Esophagus squamous epithelium (tissue), 5 donors: ENCODE measurements around the gene SNAPC4. TPM values are rescaled to one million over a fixed set of nuclear protein-coding genes. Genes with fewer than 3 reads are reported as not detected.

Experiments
- DNase-seq: peaks from one replicate; lab custom pipeline; 2025; lab: John Stamatoyannopoulos, UW
- H3K27ac ChIP-seq, 4 donors: fragments of 200-600 bp; sonication (generic); one replicate each; pipeline ENCODE4 v1.5.1; 2016 to 2019; ENCODE audit warnings: mild to moderate bottlenecking in 1 of 4
- H3K27me3 ChIP-seq, 4 donors: fragments of 200-600 bp; sonication (generic); 1 replicate in 3 of 4; 2 replicates in 1 of 4; pipeline versions ENCODE4 v1.5.1 to v1.6.0; 2017 to 2021; ENCODE audit warnings: antibody characterized with exemption in 1 of 4
- H3K36me3 ChIP-seq, 3 donors: fragments of 200-600 bp; sonication (generic); one replicate each; pipeline ENCODE4 v1.5.1; 2016 to 2019
- H3K4me1 ChIP-seq, 3 donors: fragments of 200-600 bp; sonication (generic); one replicate each; pipeline ENCODE4 v1.5.1; 2017 to 2019
- H3K4me3 ChIP-seq, 4 donors: fragments of 200-600 bp; sonication (generic); 1 replicate in 3 of 4; 2 replicates in 1 of 4; pipeline ENCODE4 v1.5.1; 2016 to 2019; ENCODE audit warnings: mild to moderate bottlenecking in 2 of 4, moderate library complexity in 1 of 4
- H3K9me3 ChIP-seq, 3 donors: fragments of 200-600 bp; sonication (generic); one replicate each; pipeline ENCODE4 v1.5.1; 2016 to 2019
- CTCF ChIP-seq, 6 experiments: fragments of 450-650 bp in 4 of 6; fragments of 200-600 bp in 2 of 6; sonication (generic) in 2 of 6; IDR thresholded peaks; one replicate each; pipeline ENCODE4 v1.5.1; 2016 to 2019; ENCODE audit warnings: antibody characterized with exemption in 6 of 6, mild to moderate bottlenecking in 4 of 6, moderate library complexity in 4 of 6
- POLR2A ChIP-seq, 4 donors: fragments of 450-650 bp; IDR thresholded peaks; one replicate each; pipeline ENCODE4 v1.6.1; 2017; ENCODE audit warnings: antibody characterized with exemption in 4 of 4, mild to moderate bottlenecking in 4 of 4, moderate library complexity in 3 of 4
- WGBS, 2 donors: methylation state at CpG; one replicate each; pipeline ENCODE4 v1.1.5; 2018; 5-methylcytosine and 5-hydroxymethylcytosine counted together
- intact Hi-C: fragments of 100-400 bp; cut with DNase I; formaldehyde crosslinking; loops from one replicate; pipeline ENCODE4 v1.15.0; 2022
- total RNA-seq, 4 donors: library from RNA; depleted of rRNA; stranded (reverse); fragments of >200 nt; gene quantifications; one replicate each; pipeline ENCODE4 v1.1.0, GENCODE V29; 2016
- donor health status: DM: yes; HTN: yes; CAD: no.

The SNAPC4 gene
- total RNA-seq, 4 donors from 2014 or later = 2.6 to 5.1 (median 4.5) TPM

GRCh38 chr9:136423432-136424146 lies 23.6 kb upstream of the SNAPC4 start:
- WGBS, 2 donors = 92 to 94% methylated on average over 15 to 26 of the region's 43 CpGs
- TF ChIP-seq CTCF (IDR thresholded peaks at IDR 0.05) (no peak), POLR2A (IDR thresholded peaks at IDR 0.05) (no peak)
- intact Hi-C loops = no loop called here
- H3K27me3 ChIP-seq = no peaks in the 10 kb centered on the region
- no peaks in the 10 kb centered on the region for H3K4me1 ChIP-seq
- H3K36me3 ChIP-seq = peaks cover 37 to 78% (median 41%) of the 10 kb centered on the region in 3 donors
- no peak overlapping the region for H3K27ac ChIP-seq
- H3K9me3 ChIP-seq = no peaks in the 10 kb centered on the region
- no peak for DNase-seq
- H3K4me3 ChIP-seq = no peak overlapping the region

GRCh38 chr9:136422876-136423275 lies 22.9 kb upstream of the SNAPC4 start:
- Histone ChIP-seq H3K4me3 (no peak overlapping the region), H3K4me1 (no peaks in the 10 kb centered on the region), H3K9me3 (no peaks in the 10 kb centered on the region), H3K36me3 (peaks cover 44 to 78% (median 48%) of the 10 kb centered on the region in 3 donors), H3K27ac (no peak overlapping the region), H3K27me3 (no peaks in the 10 kb centered on the region)
- TF ChIP-seq POLR2A (IDR thresholded peaks at IDR 0.05) = no peak
- TF ChIP-seq CTCF (IDR thresholded peaks at IDR 0.05) = no peak
- WGBS, 2 donors = 86 to 91% methylated on average over 2 to 14 of the region's 26 CpGs
- intact Hi-C loops = no loop called here
- no peak for DNase-seq

DNA sequence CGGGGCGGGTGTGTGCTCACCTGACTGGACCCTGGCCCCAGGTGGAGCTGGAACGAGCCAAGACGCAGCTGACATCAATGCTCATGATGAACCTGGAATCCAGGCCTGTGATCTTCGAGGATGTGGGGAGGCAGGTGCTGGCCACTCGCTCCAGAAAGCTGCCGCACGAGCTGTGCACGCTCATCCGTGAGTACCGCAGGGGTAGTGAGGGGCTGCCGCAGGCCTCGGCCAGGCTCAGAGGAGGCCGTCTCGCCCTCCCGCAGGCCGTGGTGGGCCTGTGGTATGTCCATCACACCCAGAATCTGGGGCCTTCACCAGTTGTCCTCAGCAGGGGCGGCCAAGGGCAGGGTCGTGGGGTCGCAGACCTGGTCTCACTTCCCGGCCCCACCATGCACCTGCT lies 21.8 kb upstream of the SNAPC4 start:
- H3K27me3 ChIP-seq = no peaks in the 10 kb centered on the region
- no peak overlapping the region for H3K27ac ChIP-seq
- H3K36me3 ChIP-seq = peaks cover 51 to 87% (median 59%) of the 10 kb centered on the region in 3 donors
- TF ChIP-seq CTCF (IDR thresholded peaks at IDR 0.05) = no peak
- intact Hi-C loops = no loop called here
- no peaks in the 10 kb centered on the region for H3K9me3 ChIP-seq
- H3K4me1 ChIP-seq = no peaks in the 10 kb centered on the region
- H3K4me3 ChIP-seq = no peak overlapping the region
- WGBS, 2 donors = 89 to 98% methylated on average over 8 to 12 of the region's 21 CpGs
- DNase-seq = no peak

DNA sequence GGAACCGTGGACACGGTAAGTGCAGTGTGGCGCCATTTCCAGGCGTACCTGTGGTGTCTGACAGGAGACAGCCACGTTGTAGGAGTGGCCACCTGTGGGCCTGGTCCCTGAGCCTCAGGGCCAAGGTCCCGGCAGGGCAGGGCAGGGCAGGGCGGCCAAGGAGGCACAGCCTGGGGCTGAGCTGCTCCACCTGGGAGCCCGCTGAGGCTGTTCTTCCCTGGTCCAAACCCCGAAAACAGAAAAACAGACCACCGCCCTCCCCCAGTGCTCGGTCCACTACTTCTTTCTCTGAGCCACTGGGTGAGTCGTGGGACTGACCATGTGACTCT lies 19.1 kb upstream of the SNAPC4 start:
- H3K4me1 ChIP-seq = no peaks in the 10 kb centered on the region
- H3K36me3 ChIP-seq = peaks cover 57 to 100% (median 80%) of the 10 kb centered on the region in 3 donors
- no peak overlapping the region for H3K4me3 ChIP-seq
- H3K27me3 ChIP-seq = no peaks in the 10 kb centered on the region
- DNase-seq = no peak
- no peaks in the 10 kb centered on the region for H3K9me3 ChIP-seq
- 88 to 94% methylated on average over 6 to 8 of the region's 12 CpGs for WGBS, 2 donors
- no peak for TF ChIP-seq CTCF (IDR thresholded peaks at IDR 0.05)
- TF ChIP-seq POLR2A (IDR thresholded peaks at IDR 0.05) = no peak
- intact Hi-C loops = no loop called here
- H3K27ac ChIP-seq = no peak overlapping the region

DNA sequence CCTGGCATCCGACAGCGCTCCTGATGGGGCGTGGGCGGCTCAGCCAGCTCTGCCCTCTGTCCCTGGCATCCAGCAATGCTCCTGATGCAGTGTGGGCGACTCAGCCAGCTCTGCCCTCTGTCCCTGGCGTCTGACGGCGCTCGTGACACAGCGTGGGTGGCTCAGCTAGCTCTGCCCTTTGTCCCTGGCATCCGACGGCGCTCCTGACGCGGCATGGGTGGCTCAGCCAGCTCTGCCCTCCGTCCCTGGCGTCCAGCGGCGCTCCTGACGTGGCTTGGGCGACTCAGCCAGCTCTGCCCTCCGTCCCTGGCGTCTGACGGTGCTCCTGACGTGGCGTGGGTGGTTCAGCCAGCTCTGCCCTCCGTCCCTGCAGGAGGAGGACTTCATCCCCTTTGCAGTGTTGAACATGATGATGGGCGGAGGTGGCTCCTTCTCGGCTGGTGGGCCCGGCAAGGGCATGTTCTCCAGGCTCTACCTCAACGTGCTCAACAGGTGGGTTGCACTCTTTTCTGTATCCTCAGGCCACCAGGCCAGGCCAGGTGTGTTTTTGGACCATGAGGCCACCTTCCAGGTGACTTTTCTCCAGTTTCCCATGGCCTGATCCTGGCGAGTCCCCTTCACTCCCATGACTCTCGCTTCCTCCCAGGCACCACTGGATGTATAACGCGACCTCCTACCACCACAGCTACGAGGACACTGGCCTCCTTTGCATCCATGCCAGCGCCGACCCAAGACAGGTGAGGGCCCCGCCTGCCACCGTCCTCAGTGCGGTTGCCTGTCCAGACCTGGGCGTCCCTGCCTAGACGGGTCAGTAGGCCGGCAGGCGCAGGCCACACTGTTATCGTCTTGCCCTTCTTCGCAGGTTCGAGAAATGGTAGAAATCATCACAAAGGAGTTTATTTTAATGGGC lies 18.5 kb upstream of the SNAPC4 start:
- no peak overlapping the region for H3K4me3 ChIP-seq
- intact Hi-C loops = no loop called here
- H3K27ac ChIP-seq = no peak overlapping the region
- TF ChIP-seq CTCF (IDR thresholded peaks at IDR 0.05) (no peak), POLR2A (IDR thresholded peaks at IDR 0.05) (no peak)
- no peaks in the 10 kb centered on the region for H3K9me3 ChIP-seq
- H3K36me3 ChIP-seq = peaks cover 57 to 100% (median 81%) of the 10 kb centered on the region in 3 donors
- H3K27me3 ChIP-seq = no peaks in the 10 kb centered on the region
- no peak for DNase-seq
- WGBS, 2 donors = 74 to 87% methylated on average over 8 to 11 of the region's 48 CpGs
- no peaks in the 10 kb centered on the region for H3K4me1 ChIP-seq
